ENCODE results near the gene GPATCH3. TPM values are rescaled to one million over a fixed set of nuclear protein-coding genes. Genes with fewer than 3 reads are reported as not detected.

GPATCH3 gene
- total and polyA plus RNA-seq, 2 of the 8 experiments (the other 6 are each of a cell fraction or from before 2014, with no cell fraction given) = 7.9 to 17.4 TPM

DNA sequence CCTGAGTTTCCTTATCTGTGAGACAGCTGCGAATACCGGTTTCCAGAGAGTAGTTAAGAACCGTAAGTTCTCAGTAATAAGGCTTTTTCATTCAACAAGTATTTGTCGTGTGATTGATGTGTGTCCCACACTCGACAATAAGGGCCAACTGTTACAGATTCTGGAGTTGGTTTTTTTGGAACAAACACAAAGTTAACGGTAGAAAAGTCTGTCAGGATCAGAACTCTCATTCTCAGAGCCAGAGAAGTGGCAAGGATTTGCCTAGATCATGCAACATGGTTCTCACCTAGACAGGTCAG is 22.1 kb upstream of the GPATCH3 start:
- peaks cover 12 to 34% of the 10 kb centered on the region in 2 experiments for H3K79me2 ChIP-seq (ENCODE audit: control insufficient read depth in 1 of 2, insufficient read depth in 2 of 2, low read length in 2 of 2)
- no peak overlapping the region for H4K5ac ChIP-seq (ENCODE audit: insufficient read length, low read depth, low read length)
- peaks cover 0 to 10% of the 10 kb centered on the region in 2 experiments for H4K20me1 ChIP-seq (replicated peaks in 1 of 2; ENCODE audit: control insufficient read depth in 1 of 2, insufficient read depth in 2 of 2, low read length in 2 of 2)
- H3K4me1 ChIP-seq (replicated peaks in 1 of 4; ENCODE audit: control insufficient read depth in 3 of 4, insufficient read depth in 4 of 4, low read length in 3 of 4) = peaks cover 0 to 6% (median 4%) of the 10 kb centered on the region in 4 experiments; a peak in 3 of 7 replicates
- H3K4me2 ChIP-seq (ENCODE audit: insufficient read depth in 1 of 2, low read depth in 2 of 2, low read length in 2 of 2) = peak overlapping the region; percentile 81 to 91
- H3K14ac ChIP-seq (ENCODE audit: insufficient read length) = no peak overlapping the region
- H2BK20ac ChIP-seq (ENCODE audit: low read length) = no peak overlapping the region
- no peak overlapping the region for H4K8ac ChIP-seq (ENCODE audit: extremely low read depth, insufficient read depth, low read length)
- no peak overlapping the region for H3K4ac ChIP-seq (replicated peaks; ENCODE audit: insufficient read length, low read depth, low read length)
- H3K56ac ChIP-seq (replicated peaks; ENCODE audit: insufficient read length, low read depth, low read length) = no peak overlapping the region
- H3K18ac ChIP-seq (ENCODE audit: extremely low read depth, low read length) = peak overlapping the region; percentile 93; the same call in 1 of the 2 replicates
- no peak overlapping the region for H2AFZ ChIP-seq (ENCODE audit: low read length)
- peak overlapping the region; percentile 90 for H3K27ac ChIP-seq (ENCODE audit: low read depth, low read length)
- FAIRE-seq (no peak), DNase-seq (ENCODE audit: low read depth in 1 of 2, low spot score in 2 of 2) (no peak)
- no peak overlapping the region for H3K23ac ChIP-seq (ENCODE audit: insufficient read length)
- TF ChIP-seq BRCA1 (IDR thresholded peaks at IDR 0.05; ENCODE audit: low read depth, low read length) (no peak), POLR2A (IDR thresholded peaks at IDR 0.05; ENCODE audit: control extremely low read depth in 1 of 2, low read depth in 2 of 2, low read length in 2 of 2) (peak in 1 of 2 experiments; percentile 16; a peak in 1 of 3 replicates)
- H3K4me3 ChIP-seq (ENCODE audit: extremely low read depth in 1 of 4, insufficient read depth in 2 of 4, low read depth in 3 of 4, low read length in 4 of 4) = peak overlapping the region; percentile 70 to 88 (median 82)
- peak overlapping the region; percentile 54; the same call in 1 of the 2 replicates for H2AK5ac ChIP-seq (ENCODE audit: low read depth, low read length)
- no peaks in the 10 kb centered on the region for H3K9me3 ChIP-seq (ENCODE audit: insufficient read depth in 2 of 2, low read depth in 1 of 2, low read length in 1 of 2)
- no peaks in the 10 kb centered on the region for H3K27me3 ChIP-seq (replicated peaks in 1 of 4; ENCODE audit: control insufficient read depth in 3 of 4, extremely low read depth in 1 of 4, insufficient read depth in 3 of 4, low read length in 3 of 4)
- no peak overlapping the region for H2BK15ac ChIP-seq (ENCODE audit: low read length)
- H3K79me1 ChIP-seq (ENCODE audit: low read depth, low read length) = peaks cover 11% of the 10 kb centered on the region
- no peak overlapping the region for H4K91ac ChIP-seq (replicated peaks; ENCODE audit: insufficient read length, low read length)
- peaks cover 12 to 37% (median 25%) of the 10 kb centered on the region in 4 experiments for H3K36me3 ChIP-seq (ENCODE audit: control insufficient read depth in 2 of 4, insufficient read depth in 4 of 4, low read length in 3 of 4)
- no peak overlapping the region; the same call in 1 of the 2 replicates for H2BK12ac ChIP-seq (ENCODE audit: low read depth, low read length)
- peak overlapping the region; percentile 76 to 92 (median 86) for H3K9ac ChIP-seq (replicated peaks in 1 of 4; ENCODE audit: extremely low read depth in 1 of 4, low read depth in 3 of 4, low read length in 3 of 4)
- WGBS, 2 experiments (ENCODE audit: extremely low coverage in 1 of 2, insufficient coverage in 1 of 2, insufficient read length in 1 of 2, insufficient replicate concordance in 2 of 2, low coverage in 1 of 2, low lambda C conversion rate in 2 of 2, missing lambda C conversion rate in 1 of 2) = 64% methylated on average over 6 of the region's 6 CpGs; no CpG with 5 or more reads in 1 of the 2 experiments
- 0 out of 2 replicates have a peak overlapping the region, but pooled peaks have one; percentile 88 for H2BK5ac ChIP-seq (ENCODE audit: low read depth, low read length)
- H3K23me2 ChIP-seq (ENCODE audit: low read depth, low read length) = peaks cover 9% of the 10 kb centered on the region
- POLR2A ChIA-PET (ENCODE audit: partially characterized antibody) = interaction anchor here (1.0 to 2.2 kb wide), 10 partner anchors 8 to 77 kb away, joined by 3 to 13 read pairs (median 4); partner anchors contain the start of genes GPATCH3 and NR0B2
- CTCF ChIA-PET (ENCODE audit: partially characterized antibody) = no interaction called here
- no peak overlapping the region for H2BK120ac ChIP-seq (replicated peaks; ENCODE audit: low read depth, low read length)

Data from H1 (cell line).